Hepatocyte (in vitro differentiated cells): ENCODE results near the gene CBARP. TPM values are rescaled to one million over a fixed set of nuclear protein-coding genes. Genes with fewer than 3 reads are reported as not detected.
A peak's percentile ranks its signal among the peaks of the same experiment; 100 is the strongest.

Experiments used
- DNase-seq: peaks from one replicate; pipeline ENCODE4 v3.0.0-alpha.2; 2016; ENCODE audit warnings: low spot score
- H2AFZ ChIP-seq: fragments of 200-600 bp; sonication (generic); 2 replicates; pipeline ENCODE4 v1.6.0; 2016; ENCODE audit warnings: antibody characterized with exemption, mild to moderate bottlenecking
- H3K27ac ChIP-seq: fragments of 200-600 bp; sonication (generic); 2 replicates; pipeline ENCODE4 v1.5.1; 2016; ENCODE audit warnings: mild to moderate bottlenecking
- H3K27me3 ChIP-seq: fragments of 200-600 bp; sonication (generic); 2 replicates; pipeline ENCODE4 v1.6.1; 2016
- H3K36me3 ChIP-seq: fragments of 200-600 bp; sonication (generic); replicated peaks from 2 replicates; pipeline ENCODE4 v1.5.1; 2016; ENCODE audit warnings: low read depth; ENCODE audit not compliant: insufficient read depth
- H3K4me1 ChIP-seq: fragments of 200-600 bp; sonication (generic); 2 replicates; pipeline ENCODE4 v1.5.1; 2016; ENCODE audit warnings: mild to moderate bottlenecking, moderate library complexity; ENCODE audit not compliant: insufficient read depth
- H3K4me2 ChIP-seq: fragments of 200-600 bp; sonication (generic); 2 replicates; pipeline ENCODE4 v1.6.0; 2016
- H3K4me3 ChIP-seq: fragments of 200-600 bp; sonication (generic); 2 replicates; pipeline ENCODE4 v1.5.1; 2016; ENCODE audit warnings: mild to moderate bottlenecking
- H3K79me2 ChIP-seq: fragments of 200-600 bp; sonication (generic); 2 replicates; pipeline ENCODE4 v1.6.0; 2017; ENCODE audit warnings: mild to moderate bottlenecking
- H3K9me2 ChIP-seq: fragments of 200-600 bp; sonication (generic); replicated peaks from 2 replicates; pipeline ENCODE4 v1.6.0; 2017; ENCODE audit warnings: mild to moderate bottlenecking; ENCODE audit not compliant: insufficient read depth
- H3K9me3 ChIP-seq: fragments of 200-600 bp; sonication (generic); 2 replicates; pipeline ENCODE4 v1.5.1; 2016; ENCODE audit warnings: low read depth, mild to moderate bottlenecking
- H4K20me1 ChIP-seq: fragments of 200-600 bp; sonication (generic); 2 replicates; pipeline ENCODE4 v1.6.0; 2016; ENCODE audit warnings: mild to moderate bottlenecking; ENCODE audit not compliant: insufficient read depth, poor library complexity, severe bottlenecking
- CTCF ChIP-seq: fragments of 200-600 bp; sonication (generic); IDR thresholded peaks from 2 replicates; pipeline ENCODE4 v1.5.1; 2016; ENCODE audit warnings: antibody characterized with exemption, mild to moderate bottlenecking; ENCODE audit not compliant: poor library complexity
- EZH2 ChIP-seq: fragments of 200-600 bp; sonication (generic); IDR thresholded peaks from 2 replicates; pipeline ENCODE4 v1.6.1; 2016; ENCODE audit warnings: antibody characterized with exemption, mild to moderate bottlenecking, borderline replicate concordance
- EZH2phosphoT487 ChIP-seq: fragments of 200-600 bp; sonication (generic); IDR thresholded peaks from one replicate; pipeline ENCODE4 v1.6.1; 2018; ENCODE audit warnings: antibody characterized with exemption, mild to moderate bottlenecking, low read depth, moderate library complexity; ENCODE audit not compliant: unreplicated experiment, severe bottlenecking
- WGBS: methylation state at CpG from one replicate; pipeline ENCODE4 v1.1.6; 2016; ENCODE audit warnings: low lambda C conversion rate; ENCODE audit errors: missing lambda C conversion rate; 5-methylcytosine and 5-hydroxymethylcytosine counted together
- polyA plus RNA-seq: library from polyadenylated mRNA; unstranded; fragments of >200 nt; fragmentation: Nextera tagmentation; extraction: Ambion mirVana; gene quantifications from 2 replicates; pipeline ENCODE4 v1.2.1, GENCODE V29; 2016
- total RNA-seq: library from RNA; depleted of rRNA; stranded (reverse); fragments of >200 nt; gene quantifications from 2 replicates; pipeline ENCODE4 v1.2.3, GENCODE V29; 2014

Gene CBARP
- total and polyA plus RNA-seq, 2 experiments from 2014 or later, result 4.2 to 7.1 TPM

GRCh38 chr19:1252821-1253513, 15.2 kb upstream of the CBARP start:
- no peaks in the 10 kb centered on the region for H3K9me2 ChIP-seq
- H3K79me2 ChIP-seq, result peaks cover 67% of the 10 kb centered on the region
- H4K20me1 ChIP-seq, result peaks cover 42% of the 10 kb centered on the region
- peak overlapping the region; percentile 91 for H3K4me2 ChIP-seq
- peak; percentile 95 for DNase-seq
- H2AFZ ChIP-seq, result no peak overlapping the region
- 13% methylated on average over 18 of the region's 26 CpGs for WGBS
- no peaks in the 10 kb centered on the region for H3K9me3 ChIP-seq
- no peaks in the 10 kb centered on the region for H3K27me3 ChIP-seq
- TF ChIP-seq EZH2, result no peak
- TF ChIP-seq EZH2phosphoT487, result no peak
- no peak for TF ChIP-seq CTCF
- H3K27ac ChIP-seq, result peak overlapping the region; percentile 98
- no peaks in the 10 kb centered on the region for H3K36me3 ChIP-seq
- peak overlapping the region; percentile 98 for H3K4me3 ChIP-seq
- peaks cover 39% of the 10 kb centered on the region for H3K4me1 ChIP-seq

- peak; percentile 85 for DNase-seq
- WGBS, result 15% methylated on average over 20 of the region's 30 CpGs
- Histone ChIP-seq H3K79me2 (peaks cover 67% of the 10 kb centered on the region), H3K9me3 (no peaks in the 10 kb centered on the region), H3K36me3 (no peaks in the 10 kb centered on the region), H3K9me2 (no peaks in the 10 kb centered on the region), H3K4me3 (peak overlapping the region; percentile 98), H4K20me1 (peaks cover 37% of the 10 kb centered on the region), H3K27me3 (no peaks in the 10 kb centered on the region), H3K27ac (peak overlapping the region; percentile 98), H2AFZ (no peak overlapping the region), H3K4me1 (peaks cover 38% of the 10 kb centered on the region), H3K4me2 (peak overlapping the region; percentile 91)
- no peak for TF ChIP-seq EZH2phosphoT487
Observed at GRCh38 chr19:1252221-1252820, 14.5 kb upstream of the CBARP start.

GRCh38 chr19:1251330-1252220, 13.8 kb upstream of the CBARP start:
- DNase-seq, result peak; percentile 84
- H3K27ac ChIP-seq, result peak overlapping the region; percentile 98
- no peaks in the 10 kb centered on the region for H3K27me3 ChIP-seq
- peaks cover 62% of the 10 kb centered on the region for H3K79me2 ChIP-seq
- H3K36me3 ChIP-seq, result no peaks in the 10 kb centered on the region
- H2AFZ ChIP-seq, result no peak overlapping the region
- peaks cover 30% of the 10 kb centered on the region for H4K20me1 ChIP-seq
- no peaks in the 10 kb centered on the region for H3K9me2 ChIP-seq
- no peaks in the 10 kb centered on the region for H3K9me3 ChIP-seq
- peaks cover 36% of the 10 kb centered on the region for H3K4me1 ChIP-seq
- H3K4me2 ChIP-seq, result peak overlapping the region; percentile 91
- WGBS, result 4% methylated on average over 14 of the region's 41 CpGs
- TF ChIP-seq EZH2phosphoT487 (no peak), EZH2 (no peak), CTCF (no peak)
- H3K4me3 ChIP-seq, result peak overlapping the region; percentile 98
